SH-SY5Y (cell line): ENCODE data around the gene KCNJ6.

ENCODE experiments used
- GATA2 ChIP-seq: IDR thresholded peaks from 2 replicates; pipeline ENCODE4 v1.6.1; 2011; ENCODE audit warnings: mild to moderate bottlenecking, low read depth, low read length
- GATA3 ChIP-seq: IDR thresholded peaks from 2 replicates; pipeline ENCODE4 v1.6.1; 2011; ENCODE audit warnings: low read depth, mild to moderate bottlenecking, low read length, moderate library complexity

- TF ChIP-seq GATA2 = no peak
- TF ChIP-seq GATA3 = no peak
Measured at GRCh38 chr21:37845535-37845934, 70.7 kb downstream of the KCNJ6 start.
